Omental fat pad (tissue), 4 donors: ENCODE measurements around the gene HDAC1. TPM values are rescaled to one million over a fixed set of nuclear protein-coding genes. Genes with fewer than 3 reads are reported as not detected.

Source experiments
- ATAC-seq: fragments of 150-250 bp; one replicate; pipeline ENCODE4 v1.9.1; 2016; ENCODE audit warnings: mild to moderate bottlenecking, moderate library complexity; ENCODE audit not compliant: low FRiP score
- DNase-seq: peaks from one replicate; pipeline ENCODE4 v3.0.0-alpha.2; 2019; ENCODE audit warnings: low spot score
- CTCF ChIP-seq, 3 donors: fragments of 450-650 bp; IDR thresholded peaks; one replicate each; pipeline ENCODE4 v1.5.1; 2016 to 2017; ENCODE audit warnings: antibody characterized with exemption in 3 of 3, mild to moderate bottlenecking in 3 of 3, moderate library complexity in 2 of 3
- total RNA-seq, 4 donors: library from RNA; depleted of rRNA; stranded (reverse); fragments of >200 nt; gene quantifications; one replicate each; pipeline ENCODE4 v1.1.0, GENCODE V29; 2016

Gene HDAC1
- total RNA-seq, 4 donors from 2014 or later = 32.3 to 52.6 (median 39.5) TPM

DNA sequence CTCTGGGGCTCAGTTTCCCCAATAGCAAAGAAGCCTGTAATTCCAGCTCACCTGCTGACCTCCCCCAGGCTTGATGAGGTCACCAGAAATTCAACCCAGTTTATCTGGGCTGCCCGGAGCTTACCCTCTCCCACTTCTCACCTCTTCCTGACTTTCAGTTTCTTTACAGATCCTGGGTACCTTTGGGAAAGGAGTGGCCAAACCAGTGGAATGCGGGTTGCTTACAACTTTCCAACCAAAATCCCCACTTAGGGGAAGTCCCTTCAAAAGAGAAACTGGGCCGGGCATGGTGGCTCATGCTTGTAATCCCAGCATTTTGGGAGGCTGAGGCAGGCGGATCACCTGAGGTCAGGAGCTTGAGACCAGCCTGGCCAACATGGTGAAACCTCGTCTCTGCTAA is 50.1 kb downstream of the HDAC1 start:
- TF ChIP-seq CTCF (IDR thresholded peaks at IDR 0.05) = no peak
- DNase-seq (no peak), ATAC-seq (peak; percentile 37)

- no peak for TF ChIP-seq CTCF (IDR thresholded peaks at IDR 0.05)
- ATAC-seq (no peak), DNase-seq (no peak)
Measured at GRCh38 chr1:32342704-32343103, 50.8 kb downstream of the HDAC1 start.

DNA sequence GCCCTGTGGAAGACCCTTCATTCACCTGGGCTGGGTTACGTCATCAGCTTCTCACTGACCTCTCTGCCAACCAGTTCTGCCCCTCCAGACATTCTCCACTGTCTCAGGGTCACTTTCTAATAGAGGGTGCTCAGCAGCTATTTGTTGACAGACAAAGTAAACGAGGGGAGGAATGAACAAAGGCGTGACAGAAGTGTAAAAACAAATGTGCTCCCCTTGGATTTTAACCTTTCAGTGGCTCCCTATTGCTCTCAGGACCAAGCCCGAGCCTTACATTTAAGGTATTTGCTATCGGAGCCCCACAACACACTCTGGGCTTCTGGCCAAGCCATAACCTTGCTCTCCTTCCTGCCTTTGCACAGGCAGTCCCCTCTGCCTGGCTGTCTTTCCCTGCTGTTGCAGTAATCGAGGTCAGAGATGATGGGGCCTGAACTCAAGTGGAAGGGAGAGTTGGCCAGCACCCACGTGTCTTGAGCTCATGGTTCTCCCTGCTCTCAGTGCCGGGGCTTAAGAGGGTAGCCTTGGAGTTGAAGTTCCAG is 53.5 kb downstream of the HDAC1 start:
- no peak for TF ChIP-seq CTCF (IDR thresholded peaks at IDR 0.05)
- DNase-seq (no peak), ATAC-seq (no peak)

- DNase-seq (no peak), ATAC-seq (no peak)
- TF ChIP-seq CTCF (IDR thresholded peaks at IDR 0.05) = no peak
Measured at GRCh38 chr1:32346532-32347157, 54.8 kb downstream of the HDAC1 start.

- ATAC-seq (no peak), DNase-seq (no peak)
- TF ChIP-seq CTCF (IDR thresholded peaks at IDR 0.05) = no peak
Measured at GRCh38 chr1:32349211-32349708, 57.4 kb downstream of the HDAC1 start.

DNA sequence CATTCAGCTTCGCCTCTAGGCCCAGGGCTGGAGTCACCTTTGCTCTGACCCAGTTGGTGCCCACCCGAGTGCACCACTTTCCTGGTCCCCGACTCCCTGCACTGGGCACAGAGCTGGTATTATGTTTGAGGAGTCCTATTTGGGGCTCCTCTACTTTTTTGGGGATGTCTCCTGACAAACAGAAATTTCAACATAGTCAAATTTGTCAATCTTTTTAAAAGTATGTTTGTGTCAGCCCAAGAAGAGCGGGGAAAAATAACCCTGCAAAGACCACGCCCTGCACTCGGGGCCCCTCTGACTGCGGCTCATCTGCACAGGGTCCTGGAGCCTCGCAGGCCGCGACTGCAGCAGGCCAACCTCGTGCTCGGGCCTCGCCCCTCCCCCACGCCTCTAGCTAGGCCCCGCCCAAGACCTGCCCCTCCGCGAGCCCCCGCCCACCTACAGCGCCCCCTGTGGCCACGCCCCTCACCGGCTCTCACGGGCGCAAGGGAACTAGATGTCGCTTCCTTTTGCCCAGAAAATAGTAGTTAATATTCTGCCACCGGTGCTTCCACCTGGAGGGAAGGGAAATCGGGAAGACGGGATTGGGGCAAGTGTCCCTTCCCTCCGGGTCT is 59.0 kb downstream of the HDAC1 start:
- ATAC-seq (peak; percentile 73), DNase-seq (peak; percentile 53)
- no peak for TF ChIP-seq CTCF (IDR thresholded peaks at IDR 0.05)
